Fibroblast of upper back skin (primary cell): ENCODE data around the gene PRKG1.
"Not testable (repeated sequence)": the region's sequence is repeated elsewhere in the genome, so short reads cannot be mapped to it uniquely, and the experiment has no call there.

ENCODE experiments used
- DNase-seq: peaks from one replicate; pipeline ENCODE4 v3.0.0-alpha.2; 2013

PRKG1 gene

GRCh38 chr10:51233337-51234100, 159.2 kb downstream of the PRKG1 start:
- no peak for DNase-seq

GRCh38 chr10:51235865-51236264, 161.6 kb downstream of the PRKG1 start:
- no peak for DNase-seq

GRCh38 chr10:51239006-51239405, 164.7 kb downstream of the PRKG1 start:
- no peak for DNase-seq

GRCh38 chr10:51241461-51241860, 167.2 kb downstream of the PRKG1 start:
- DNase-seq, result no peak

GRCh38 chr10:51242393-51242792, 168.1 kb downstream of the PRKG1 start:
- no peak for DNase-seq

- DNase-seq, result peak; percentile 42
Measured at GRCh38 chr10:51244309-51244708, 170.0 kb downstream of the PRKG1 start.

GRCh38 chr10:51244748-51245490, 170.6 kb downstream of the PRKG1 start:
- DNase-seq, result peak; percentile 88

- no peak for DNase-seq
Measured at GRCh38 chr10:51246156-51246555, 171.9 kb downstream of the PRKG1 start.

GRCh38 chr10:51250278-51250920, 176.1 kb downstream of the PRKG1 start:
- DNase-seq, result peak; percentile 32

GRCh38 chr10:51251110-51251509, 176.8 kb downstream of the PRKG1 start:
- DNase-seq, result peak; percentile 16

GRCh38 chr10:51255381-51255780, 181.1 kb downstream of the PRKG1 start:
- DNase-seq, result peak; percentile 18

GRCh38 chr10:51257511-51258248, 183.4 kb downstream of the PRKG1 start:
- peak; percentile 50 for DNase-seq

GRCh38 chr10:51260376-51260775, 186.1 kb downstream of the PRKG1 start:
- peak; percentile 26 for DNase-seq

- DNase-seq, result peak; percentile 43
Measured at GRCh38 chr10:51266496-51266895, 192.2 kb downstream of the PRKG1 start.

GRCh38 chr10:51267980-51268570, 193.8 kb downstream of the PRKG1 start:
- DNase-seq, result not testable (repeated sequence)

- peak; percentile 70 for DNase-seq
Measured at GRCh38 chr10:51269821-51270220, 195.5 kb downstream of the PRKG1 start.

- peak; percentile 84 for DNase-seq
Measured at GRCh38 chr10:51270936-51271530, 196.7 kb downstream of the PRKG1 start.

GRCh38 chr10:51272099-51272498, 197.8 kb downstream of the PRKG1 start:
- not testable (repeated sequence) for DNase-seq

- peak; percentile 72 for DNase-seq
Measured at GRCh38 chr10:51272555-51272954, 198.3 kb downstream of the PRKG1 start.

- DNase-seq, result no peak
Measured at GRCh38 chr10:51273574-51273973, 199.3 kb downstream of the PRKG1 start.

GRCh38 chr10:51276097-51276496, 201.8 kb downstream of the PRKG1 start:
- DNase-seq, result not testable (repeated sequence)

- DNase-seq, result not testable (repeated sequence)
Measured at GRCh38 chr10:51281387-51281786, 207.1 kb downstream of the PRKG1 start.
